NCI-H524 (cell line): Measurements from ENCODE around the gene FOXRED1.
A peak's percentile ranks its signal among the peaks of the same experiment; 100 is the strongest.
"Not testable (repeated sequence)": the region's sequence is repeated elsewhere in the genome, so short reads cannot be mapped to it uniquely, and the experiment has no call there.

Experiments used
- DNase-seq, 2 experiments: peaks; one replicate each; lab custom pipeline; 2025; lab: John Stamatoyannopoulos, UW

The FOXRED1 gene

DNA sequence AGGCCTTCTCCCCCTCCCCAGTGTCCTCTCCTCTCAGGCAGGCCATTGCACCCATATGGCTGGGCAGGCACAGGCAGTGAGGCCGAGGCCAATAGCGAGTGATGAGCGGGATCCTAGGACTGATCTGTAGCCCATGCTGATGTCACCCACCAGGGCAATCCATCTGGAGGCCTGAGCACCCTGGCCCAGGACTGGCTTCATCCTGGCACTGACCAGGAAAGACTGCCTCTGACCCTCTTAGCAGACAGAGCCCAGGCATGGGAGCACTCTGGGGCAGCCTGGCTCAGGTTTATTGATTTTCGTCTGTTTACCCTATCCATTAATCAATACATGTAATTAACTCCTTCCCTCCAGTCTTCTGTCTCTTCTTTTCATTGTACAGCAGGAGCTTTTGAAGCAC, 8.8 kb downstream of the FOXRED1 start:
- DNase-seq = no peak

DNA sequence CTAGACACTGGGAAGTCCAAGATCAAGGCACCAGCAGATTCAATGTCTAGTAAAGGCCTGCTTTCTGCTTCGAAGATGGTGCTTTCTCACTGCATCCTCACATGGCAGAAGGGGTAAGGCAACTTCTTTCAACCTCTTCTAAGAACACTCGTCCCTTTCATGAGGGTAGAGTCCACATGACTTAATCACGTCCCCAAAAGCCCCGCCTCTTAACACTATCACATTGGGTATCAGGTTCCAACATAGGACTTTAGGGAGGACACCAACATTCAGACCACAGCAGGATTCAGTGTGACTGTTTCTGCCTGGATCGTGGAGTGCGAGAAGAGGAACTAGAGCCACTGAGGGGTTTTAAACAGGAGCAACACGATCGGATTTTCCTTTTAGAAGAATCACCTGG, 10.2 kb downstream of the FOXRED1 start:
- DNase-seq = no peak

DNA sequence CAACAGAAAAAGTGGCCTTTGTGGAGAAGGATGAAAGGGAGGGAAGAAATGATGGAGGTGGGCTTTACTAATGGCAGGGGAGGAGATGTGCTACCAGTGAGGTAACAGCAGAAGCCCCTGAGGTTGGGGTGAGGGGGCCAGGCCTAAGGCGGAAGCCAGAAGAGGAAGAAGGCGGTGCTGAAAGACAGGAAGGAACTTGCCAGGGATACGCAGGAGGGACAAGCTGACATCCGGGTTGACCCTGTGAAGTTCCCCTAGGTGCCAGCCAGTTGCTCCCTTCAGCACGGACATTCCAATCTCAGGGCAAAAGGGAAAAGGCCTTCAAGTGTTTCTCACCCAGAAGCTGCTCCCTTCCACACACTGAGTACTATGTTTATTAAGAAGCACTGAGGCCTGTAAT, 11.6 kb downstream of the FOXRED1 start:
- DNase-seq = no peak

DNA sequence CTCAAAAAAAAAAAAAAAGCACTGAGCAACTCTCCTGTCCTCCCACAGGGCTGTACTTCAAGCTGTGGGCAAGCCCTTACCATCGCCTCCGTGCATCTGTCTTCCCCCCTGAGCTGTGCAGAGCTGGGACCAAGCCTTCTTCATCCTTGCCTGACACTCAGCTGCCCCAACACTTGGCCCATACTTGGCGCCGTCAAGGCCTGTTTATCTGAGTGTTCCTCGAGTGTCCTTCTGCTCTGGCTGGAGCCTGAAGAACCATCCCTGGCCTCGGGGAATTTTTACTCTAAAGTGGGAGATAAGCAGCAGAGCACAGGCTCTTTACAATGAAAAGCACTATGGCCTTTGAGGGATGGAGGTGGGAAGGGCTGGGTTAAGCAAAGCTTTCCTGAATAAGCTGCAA, 12.3 kb downstream of the FOXRED1 start:
- DNase-seq = no peak

DNA sequence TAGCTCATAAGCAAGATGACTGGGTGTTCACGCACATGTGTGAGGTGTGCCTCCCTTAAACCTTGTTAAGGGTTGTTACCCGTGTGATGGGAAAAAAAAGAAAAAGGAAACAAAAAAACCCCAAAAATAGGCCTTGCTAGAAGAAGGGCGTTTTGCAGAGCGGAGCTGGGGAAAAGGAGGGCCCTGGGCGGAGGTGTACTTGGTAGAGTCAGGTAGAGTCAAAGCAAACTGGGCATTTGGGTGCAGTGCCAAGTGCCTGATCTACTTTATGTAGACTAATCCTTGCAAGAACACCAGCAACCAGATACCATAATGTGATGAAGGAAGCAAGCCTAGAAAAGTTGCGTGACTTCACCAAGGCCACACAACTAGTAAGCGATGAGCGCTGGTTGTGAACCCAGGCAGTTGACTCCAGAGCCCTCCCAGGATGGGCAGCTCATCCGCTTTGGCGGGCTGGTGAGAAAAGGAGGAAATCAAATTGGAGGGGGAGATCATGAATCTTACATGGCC, 12.8 kb downstream of the FOXRED1 start:
- no peak for DNase-seq

DNA sequence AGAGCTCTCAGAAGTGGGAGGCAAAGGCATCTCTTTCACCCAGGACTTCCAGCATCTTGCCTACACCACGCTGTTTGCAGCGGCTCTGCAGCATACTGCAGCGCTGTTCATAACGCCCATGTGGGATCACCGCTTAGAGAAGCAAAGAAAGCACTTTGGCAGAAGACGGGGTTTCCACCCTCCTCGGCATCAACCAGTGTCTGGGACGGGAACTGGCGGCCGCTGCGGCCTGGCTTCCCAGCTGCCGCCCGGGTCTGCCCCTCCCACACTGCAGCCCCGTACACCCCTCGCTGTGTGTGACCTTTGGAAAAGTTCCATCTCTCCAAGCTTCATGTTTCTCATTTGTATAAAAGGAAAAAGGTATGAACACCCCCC, 13.4 kb downstream of the FOXRED1 start:
- DNase-seq = peak; percentile 32 to 45

DNA sequence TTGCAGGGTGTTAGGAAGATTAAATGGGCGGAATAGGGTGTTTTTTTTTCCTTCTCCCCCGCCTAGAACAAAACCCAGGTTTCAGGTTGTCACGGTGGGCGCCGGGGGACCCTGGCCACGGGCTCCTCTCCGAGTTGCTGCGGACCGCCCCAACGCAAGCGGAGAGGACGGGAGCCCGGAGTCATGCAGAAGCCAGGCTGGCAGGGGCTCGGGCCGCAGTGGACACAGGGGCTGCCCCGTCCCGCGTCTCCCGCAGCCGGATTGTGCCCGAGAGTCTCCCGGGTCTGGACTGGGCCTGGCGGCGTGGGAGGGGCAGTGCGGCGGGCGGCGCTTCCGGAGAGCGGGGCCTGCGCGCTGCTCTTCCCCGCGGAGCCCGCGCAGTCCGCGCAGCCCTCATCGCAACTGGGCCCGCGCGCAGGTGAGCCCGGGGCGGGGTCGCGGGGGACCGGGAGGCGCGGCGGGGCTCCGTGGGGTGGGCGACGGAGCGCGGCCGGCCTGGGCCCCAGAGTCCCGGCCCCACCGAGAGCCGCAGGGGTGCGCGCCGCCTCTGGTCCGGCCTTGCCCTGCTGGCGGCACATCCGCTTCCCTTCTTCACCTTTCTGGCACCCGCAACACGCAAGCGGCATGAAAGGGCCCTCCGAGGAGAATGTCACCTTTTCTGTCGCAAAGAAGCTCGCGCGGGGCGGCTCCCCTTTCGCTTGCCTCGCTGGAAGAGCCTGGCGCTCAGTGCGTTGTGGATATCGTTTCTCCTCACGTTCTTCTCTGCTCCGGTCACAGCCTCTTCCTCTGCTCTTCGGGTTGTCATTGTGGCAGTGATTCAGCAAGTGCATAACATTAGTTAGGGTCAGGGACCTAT, 14.0 kb downstream of the FOXRED1 start, which contains the start of gene TIRAP:
Gene TIRAP (plus strand): TSS at position 358 of the 856 bp plus-strand sequence. CDS start 7,802 bp downstream, outside the sequence.
- peak in 1 of 2 experiments; percentile 36 for DNase-seq

DNA sequence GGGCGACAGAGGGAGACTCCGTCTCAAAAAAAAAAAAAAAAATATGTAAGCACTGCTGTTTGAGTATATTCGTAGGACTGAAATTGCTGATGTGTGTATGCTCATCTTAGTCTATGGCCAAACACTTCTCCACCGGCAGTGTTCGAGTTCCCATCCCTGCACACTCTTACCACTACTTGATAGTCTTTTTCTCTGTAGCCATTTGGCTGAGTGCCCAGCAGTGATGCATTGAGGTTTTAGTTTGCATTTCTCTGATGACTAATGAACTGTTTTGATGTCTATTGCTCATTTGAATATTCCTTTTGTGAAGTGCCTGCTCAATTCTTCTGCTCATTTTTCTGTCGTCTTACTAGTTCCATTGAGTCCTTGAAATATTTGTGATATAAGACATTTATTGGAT, 15.9 kb downstream of the FOXRED1 start:
- DNase-seq = no peak

DNA sequence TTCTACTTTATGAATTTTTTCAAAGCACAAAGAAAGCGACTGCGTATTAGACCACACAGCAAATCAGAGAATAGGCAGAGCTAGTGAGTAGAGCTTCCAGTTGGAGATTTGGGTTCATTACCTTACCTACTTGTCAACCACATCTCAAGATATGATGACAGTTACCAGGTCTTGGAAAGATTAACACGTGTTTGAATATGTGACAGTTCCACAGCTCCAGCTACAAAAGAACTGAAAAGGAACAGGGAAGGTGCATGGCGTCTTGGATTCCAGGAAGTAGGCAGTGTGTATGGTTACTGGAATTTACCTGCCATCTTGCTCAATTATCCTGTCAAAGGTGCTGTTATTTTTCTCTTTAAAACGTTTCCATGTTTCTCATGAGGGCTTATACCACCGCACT, 19.3 kb downstream of the FOXRED1 start:
- DNase-seq = no peak

DNA sequence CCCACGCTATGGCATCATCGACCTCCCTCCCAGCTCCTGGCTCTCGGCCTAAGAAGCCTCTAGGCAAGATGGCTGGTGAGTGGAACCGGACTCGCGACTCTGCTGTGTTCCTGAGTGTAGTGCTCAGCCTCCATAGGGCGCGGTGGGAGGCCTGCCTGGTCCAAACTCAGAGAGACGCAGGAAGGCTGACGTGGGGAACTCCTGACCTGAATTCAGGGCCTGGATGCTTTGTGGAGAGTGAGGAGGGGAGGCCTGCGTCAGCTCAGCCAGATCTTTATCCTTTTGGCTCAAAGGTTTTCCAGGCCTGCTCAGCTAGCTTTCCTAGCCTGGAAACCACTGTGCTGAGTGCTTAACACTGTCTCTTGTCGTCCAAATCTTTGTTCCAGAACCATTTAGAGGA, 21.9 kb downstream of the FOXRED1 start:
- DNase-seq = no peak

DNA sequence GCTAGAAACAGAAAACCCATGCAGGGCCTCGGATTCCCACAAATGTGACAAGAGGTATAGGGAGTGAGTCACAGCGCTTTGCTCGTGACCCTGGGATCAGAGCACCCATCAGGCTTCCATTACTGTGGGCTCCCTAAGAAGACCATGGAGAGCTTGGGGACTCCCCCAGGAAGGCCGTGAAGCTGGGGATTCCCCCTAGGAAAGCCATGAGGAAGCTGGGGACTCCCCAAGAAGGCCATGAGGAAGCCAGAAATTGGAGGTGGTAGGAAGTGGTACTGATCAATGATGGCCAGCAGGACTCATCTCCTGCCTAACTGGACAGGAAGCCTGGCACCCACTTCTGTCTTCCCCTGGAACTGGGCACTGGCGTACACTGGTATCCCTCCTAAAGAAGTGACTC, 24.8 kb downstream of the FOXRED1 start:
- DNase-seq = no peak

DNA sequence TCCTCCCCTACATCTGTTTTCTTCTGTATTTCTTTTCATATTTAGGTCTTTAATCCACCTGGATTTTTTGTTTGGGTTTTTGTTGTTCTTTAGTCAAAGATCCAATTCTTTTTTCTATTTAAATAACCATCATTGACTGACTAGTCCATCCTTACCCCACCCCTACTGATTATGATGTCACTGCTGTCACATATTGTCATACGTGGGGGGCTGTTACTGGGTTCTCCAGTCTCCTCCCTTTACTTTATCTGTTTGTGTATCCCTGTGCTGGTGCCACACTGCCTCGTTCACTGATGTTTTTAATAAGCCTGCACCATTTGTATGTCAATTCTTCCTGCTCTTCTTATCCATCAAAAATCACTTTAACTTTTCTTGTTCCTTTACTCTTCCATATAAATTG, 28.1 kb downstream of the FOXRED1 start:
- no peak for DNase-seq

DNA sequence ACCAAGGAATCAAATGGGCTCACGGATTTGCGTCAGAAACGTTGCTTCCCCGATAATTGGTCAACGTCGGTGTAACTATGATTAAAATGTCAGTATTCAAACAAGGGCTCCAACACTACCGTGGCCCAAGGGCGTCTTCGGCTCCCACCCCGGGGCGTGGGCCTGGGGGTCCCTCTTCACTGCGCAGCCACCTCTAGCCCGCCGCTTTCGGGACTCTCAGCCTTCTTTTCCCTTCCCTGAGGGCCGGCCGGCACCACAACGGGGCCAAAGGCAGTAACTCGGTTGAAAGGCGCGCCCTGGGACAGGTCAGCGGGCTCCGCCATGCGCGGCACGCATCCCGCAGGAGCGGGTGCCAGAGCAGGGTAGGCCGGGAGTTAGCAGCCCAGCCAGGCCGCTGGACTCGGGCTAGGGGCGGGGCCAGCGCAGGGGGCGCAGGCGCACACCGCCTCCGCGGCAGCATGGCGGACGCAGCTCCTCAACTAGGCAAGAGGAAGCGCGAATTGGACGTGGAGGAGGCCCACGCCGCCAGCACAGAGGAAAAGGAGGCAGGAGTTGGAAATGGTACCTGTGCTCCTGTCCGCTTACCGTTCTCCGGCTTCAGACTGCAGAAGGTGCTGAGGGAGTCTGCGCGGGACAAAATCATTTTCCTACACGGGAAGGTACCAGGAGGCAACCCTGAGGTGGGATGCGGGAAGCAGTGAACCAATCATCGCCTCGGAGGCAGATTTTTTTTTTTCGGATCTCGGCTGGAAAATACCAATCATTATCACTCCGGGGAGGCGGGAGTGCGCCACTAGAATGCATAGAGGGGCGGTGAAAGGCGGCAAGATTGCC, 34.9 kb downstream of the FOXRED1 start, which contains the start of gene DCPS:
Gene DCPS (plus strand): TSS at position 438 of the 834 bp plus-strand sequence. CDS start 21 bp downstream, at position 459.
- peak; percentile 66 to 82 for DNase-seq

DNA sequence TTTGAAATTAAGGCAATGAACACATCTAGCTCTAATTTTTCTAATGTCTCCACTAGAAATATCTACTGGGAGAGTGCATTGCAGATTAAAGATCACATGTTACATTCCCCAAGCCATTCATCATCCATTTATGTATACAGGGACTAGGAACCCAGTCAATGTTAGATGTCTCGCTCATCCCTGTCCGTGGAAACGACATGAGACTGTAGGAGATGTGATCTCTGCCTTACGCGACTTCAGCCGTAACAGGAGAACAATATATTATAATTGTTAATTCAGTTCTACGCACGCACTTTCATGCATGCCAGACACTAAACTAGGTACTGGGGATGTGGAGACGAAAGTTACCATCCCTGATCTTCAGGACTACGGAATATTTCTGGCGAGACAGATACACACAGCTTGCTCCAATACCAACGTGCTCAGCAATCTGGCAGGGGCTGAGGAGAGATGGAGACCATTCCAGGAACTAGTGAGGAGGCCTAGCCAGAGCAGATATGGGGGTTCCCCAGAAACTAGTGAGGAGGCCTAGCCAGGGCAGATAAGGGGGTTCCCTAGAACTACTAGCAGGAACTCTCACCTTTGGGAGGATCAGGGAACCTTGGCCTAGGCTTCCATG, 35.6 kb downstream of the FOXRED1 start:
- DNase-seq = no peak

DNA sequence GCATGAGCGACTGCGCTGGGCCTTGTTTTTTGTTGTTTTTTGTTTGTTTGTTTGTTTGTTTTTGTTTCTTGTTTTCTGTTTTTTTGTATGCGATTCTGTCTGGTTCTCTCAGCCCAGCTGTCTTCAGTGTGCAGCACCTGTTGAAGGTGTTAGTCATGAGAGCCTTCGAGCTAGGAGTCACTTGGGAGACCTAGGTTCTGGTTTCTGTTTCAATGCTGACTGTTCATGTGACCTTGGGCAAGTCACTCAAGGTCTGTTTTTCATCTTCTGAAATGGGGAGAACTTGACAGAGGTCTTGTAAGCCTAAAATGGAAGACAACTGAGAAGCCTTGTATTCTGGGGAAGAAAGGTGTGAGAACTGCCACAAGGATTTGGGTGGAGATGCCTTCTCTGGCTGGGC, 36.7 kb downstream of the FOXRED1 start:
- no peak for DNase-seq

DNA sequence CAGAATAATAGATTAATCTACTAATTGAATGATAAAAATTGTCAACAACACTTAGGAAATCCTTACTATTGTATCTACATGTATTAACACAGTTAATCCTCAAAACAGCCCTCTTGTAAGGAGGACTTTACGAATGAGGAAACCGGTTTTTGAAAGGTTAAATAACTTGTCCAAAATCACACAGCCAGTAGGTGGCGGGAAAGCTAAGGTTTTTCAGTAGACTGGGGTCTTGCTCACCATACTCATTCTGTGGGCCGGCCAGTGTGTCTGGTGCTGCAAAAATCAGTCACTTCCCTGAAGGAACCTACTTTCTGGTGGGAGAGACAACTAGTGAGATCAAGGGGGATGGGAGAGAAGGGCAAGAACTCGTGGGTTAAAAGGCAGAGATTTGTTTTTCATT, 38.8 kb downstream of the FOXRED1 start:
- peak in 1 of 2 experiments; percentile 64 for DNase-seq

DNA sequence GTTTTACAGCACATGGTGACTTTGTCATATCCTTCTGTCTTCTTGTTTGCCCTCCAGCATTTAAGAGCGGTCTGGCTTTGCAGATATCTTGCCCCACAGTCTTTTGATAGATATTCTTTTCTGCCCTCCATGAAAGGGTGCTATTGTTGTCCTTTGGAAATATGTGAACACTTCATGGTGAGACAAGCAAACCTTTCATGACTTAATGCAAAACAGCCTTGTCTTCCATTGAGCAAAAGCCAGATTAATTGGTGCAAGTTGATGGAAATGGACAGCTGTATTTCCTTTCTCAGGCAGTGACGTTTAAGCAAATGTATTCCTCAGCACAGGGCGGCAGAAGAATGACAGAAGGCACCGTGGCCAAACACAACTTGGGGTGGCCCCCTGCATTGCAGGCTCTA, 39.3 kb downstream of the FOXRED1 start:
- DNase-seq = no peak

DNA sequence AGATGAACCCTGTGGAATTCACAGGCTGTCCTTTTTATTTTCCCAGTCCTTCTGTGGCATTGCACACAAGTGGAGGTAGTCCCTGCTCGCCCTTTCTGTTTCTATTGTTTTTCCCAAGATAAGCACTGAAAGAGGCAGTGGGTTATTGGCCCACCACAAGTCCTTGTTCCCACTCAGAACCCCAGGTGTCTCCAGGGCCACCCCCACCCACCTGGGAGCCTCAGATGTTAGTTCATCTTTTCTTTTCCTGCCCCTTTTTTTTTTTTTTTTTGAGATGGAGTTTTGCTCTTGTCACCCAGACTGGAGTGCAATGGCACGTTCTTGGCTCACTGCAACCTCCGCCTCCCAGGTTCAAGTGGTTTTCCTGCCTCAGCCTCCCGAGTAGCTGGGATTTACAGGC, 39.8 kb downstream of the FOXRED1 start:
- DNase-seq = not testable (repeated sequence)

DNA sequence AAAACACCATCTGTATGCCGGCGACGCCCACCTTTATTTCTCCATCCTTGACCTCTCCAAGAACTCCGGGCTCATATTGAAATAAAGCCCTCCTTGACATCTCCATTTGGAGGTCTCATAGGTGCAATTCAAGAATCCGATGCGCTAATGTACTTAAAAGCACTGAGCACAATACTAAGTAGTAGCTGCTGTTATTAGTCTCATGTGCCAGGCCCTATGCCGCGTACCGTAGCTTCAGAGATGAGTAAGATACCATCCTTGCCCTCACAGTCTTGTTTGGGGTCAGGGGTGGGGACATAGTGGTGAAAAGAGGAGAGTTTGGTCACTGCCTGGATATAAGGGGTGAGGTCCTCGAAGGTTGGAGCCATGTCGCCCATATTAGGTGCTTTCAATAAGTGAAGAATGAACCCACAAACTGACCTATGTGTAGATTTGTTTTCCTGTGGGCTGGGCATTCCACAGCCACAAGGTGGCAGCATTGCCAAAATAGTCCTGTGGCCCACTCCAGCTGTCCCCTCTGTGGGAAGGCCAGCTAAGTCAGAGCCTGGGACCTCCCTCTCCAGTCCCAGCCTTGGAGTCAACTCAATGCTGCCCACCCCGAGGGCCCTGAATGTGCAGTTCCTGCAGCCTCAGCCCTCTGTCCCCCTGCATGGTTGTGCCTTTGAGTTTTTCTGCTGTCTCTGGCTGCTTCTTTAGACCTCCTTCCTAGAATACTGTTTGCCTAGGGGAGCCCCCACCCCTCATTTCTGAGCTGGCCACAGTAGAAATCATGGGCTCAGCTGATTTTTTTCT, 41.4 kb downstream of the FOXRED1 start:
- peak in 1 of 2 experiments; percentile 70 for DNase-seq

DNA sequence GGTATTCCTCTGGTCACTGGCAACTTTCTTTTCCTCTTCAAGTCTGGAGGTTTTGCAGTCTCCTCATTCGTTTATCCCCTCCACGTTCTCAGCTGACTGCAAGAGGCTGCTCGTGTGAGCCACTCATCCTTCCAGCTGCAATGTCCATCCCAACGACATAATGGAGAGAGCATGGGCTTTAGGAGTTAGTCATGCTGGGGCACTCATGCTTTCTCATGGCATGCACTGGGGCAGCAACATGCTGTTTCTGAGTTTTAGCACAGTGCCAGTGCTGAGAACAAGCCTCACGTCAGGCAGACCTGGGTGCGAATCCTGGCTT, 42.0 kb downstream of the FOXRED1 start:
- no peak for DNase-seq
